Trophoblast cell (in vitro differentiated cells and primary cell): ENCODE measurements around the gene LRRC63.

ENCODE experiments used
- DNase-seq, 2 donors: peaks; one replicate each; pipeline ENCODE4 v3.0.0-alpha.2; 2016
- H2AFZ ChIP-seq: 2 replicates; pipeline ENCODE4 v1.6.1; 2013; ENCODE audit warnings: low read length, moderate library complexity, mild to moderate bottlenecking; ENCODE audit not compliant: insufficient read depth, poor library complexity
- H2AK5ac ChIP-seq: 2 replicates; pipeline ENCODE4 v1.6.1; 2013; ENCODE audit warnings: mild to moderate bottlenecking, low read length
- H2BK120ac ChIP-seq: 2 replicates; pipeline ENCODE4 v1.6.1; 2013; ENCODE audit warnings: low read length, mild to moderate bottlenecking, moderate library complexity; ENCODE audit not compliant: insufficient read depth, poor library complexity
- H2BK12ac ChIP-seq: 2 replicates; pipeline ENCODE4 v1.6.1; 2013; ENCODE audit warnings: mild to moderate bottlenecking, low read length, moderate library complexity
- H2BK5ac ChIP-seq: 2 replicates; pipeline ENCODE4 v1.6.1; 2013; ENCODE audit warnings: low read length, low read depth, moderate library complexity, mild to moderate bottlenecking; ENCODE audit not compliant: poor library complexity
- H3K14ac ChIP-seq: 2 replicates; pipeline ENCODE4 v1.6.1; 2013; ENCODE audit warnings: mild to moderate bottlenecking, low read length
- H3K18ac ChIP-seq: 2 replicates; pipeline ENCODE4 v1.6.1; 2013; ENCODE audit warnings: mild to moderate bottlenecking, low read length
- H3K23ac ChIP-seq: 2 replicates; pipeline ENCODE4 v1.6.1; 2013; ENCODE audit warnings: low read length
- H3K27ac ChIP-seq: 2 replicates; pipeline ENCODE4 v1.5.1; 2013; ENCODE audit warnings: low read depth, mild to moderate bottlenecking, inconsistent platforms, low read length, moderate library complexity
- H3K27me3 ChIP-seq: 2 replicates; pipeline ENCODE4 v1.6.1; 2013; ENCODE audit warnings: inconsistent platforms, mild to moderate bottlenecking, low read length, moderate library complexity; ENCODE audit not compliant: insufficient read depth
- H3K36me3 ChIP-seq, 2 experiments: 1 replicate in 1 of 2; 2 replicates in 1 of 2; pipeline ENCODE4 v1.6.1; 2013; ENCODE audit warnings: low read length in 2 of 2, mild to moderate bottlenecking in 2 of 2, moderate library complexity in 1 of 2; ENCODE audit not compliant: insufficient read depth in 2 of 2, control insufficient read depth in 1 of 2
- H3K4ac ChIP-seq: 2 replicates; pipeline ENCODE4 v1.6.1; 2013; ENCODE audit warnings: low read depth, mild to moderate bottlenecking, low read length, moderate library complexity
- H3K4me1 ChIP-seq, 2 experiments: 1 replicate in 1 of 2; 2 replicates in 1 of 2; pipeline ENCODE4 v1.6.1; 2013; ENCODE audit warnings: low read length in 2 of 2, mild to moderate bottlenecking in 2 of 2, moderate library complexity in 1 of 2; ENCODE audit not compliant: insufficient read depth in 2 of 2, control insufficient read depth in 1 of 2
- H3K4me2 ChIP-seq: 2 replicates; pipeline ENCODE4 v1.6.1; 2013; ENCODE audit warnings: inconsistent platforms, mild to moderate bottlenecking, low read length, moderate library complexity
- H3K4me3 ChIP-seq: 2 replicates; pipeline ENCODE4 v1.5.1; 2013; ENCODE audit warnings: mild to moderate bottlenecking, low read depth, low read length, inconsistent platforms
- H3K79me1 ChIP-seq: one replicate; pipeline ENCODE4 v1.6.1; 2013; ENCODE audit warnings: low read length
- H3K79me2 ChIP-seq: 2 replicates; pipeline ENCODE4 v1.6.1; 2013; ENCODE audit warnings: low read length, mild to moderate bottlenecking; ENCODE audit not compliant: control insufficient read depth, insufficient read depth, poor library complexity
- H3K9ac ChIP-seq: 2 replicates; pipeline ENCODE4 v1.6.1; 2013; ENCODE audit warnings: mild to moderate bottlenecking, low read length
- H3K9me3 ChIP-seq: 2 replicates; pipeline ENCODE4 v1.6.1; 2013; ENCODE audit warnings: low read depth, mild to moderate bottlenecking, control low read depth, inconsistent platforms, low read length; ENCODE audit not compliant: insufficient read depth
- H4K12ac ChIP-seq: 2 replicates; pipeline ENCODE4 v1.6.1; 2013; ENCODE audit warnings: low read depth, mild to moderate bottlenecking, low read length, moderate library complexity
- H4K8ac ChIP-seq: 2 replicates; pipeline ENCODE4 v1.6.1; 2013; ENCODE audit warnings: low read depth, mild to moderate bottlenecking, low read length, moderate library complexity
- H4K91ac ChIP-seq: one replicate; pipeline ENCODE4 v1.6.1; 2013; ENCODE audit warnings: low read depth, mild to moderate bottlenecking, low read length, moderate library complexity
- WGBS: extraction: QIAGEN DNeasy Blood & Tissue Kit; methylation state at CpG from one replicate; pipeline ENCODE4 v1.1.7; 2013; ENCODE audit warnings: missing lambda C conversion rate; ENCODE audit not compliant: insufficient read length, insufficient coverage; ENCODE audit errors: extremely low coverage; 5-methylcytosine and 5-hydroxymethylcytosine counted together

Gene LRRC63

DNA sequence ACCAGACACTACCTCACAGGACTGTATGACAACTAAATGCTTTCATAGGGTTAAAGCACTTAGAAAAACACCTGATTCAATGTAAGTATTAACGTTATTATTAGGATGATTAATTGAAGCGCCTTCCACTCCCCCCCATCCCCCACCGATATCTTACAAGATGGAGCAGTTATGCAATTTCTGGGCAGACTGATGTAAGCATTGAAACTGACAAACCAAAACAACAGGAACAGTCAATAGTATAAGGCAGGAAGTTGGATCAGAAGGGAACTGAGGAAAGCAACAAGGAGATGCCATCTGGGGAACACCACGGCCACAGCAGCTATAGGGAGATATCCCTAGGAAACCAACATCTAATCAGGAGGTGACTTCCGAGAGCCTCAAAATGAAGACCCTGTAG, 33.6 kb upstream of the LRRC63 start:
- H3K4me1 ChIP-seq, result peaks cover 3 to 10% of the 10 kb centered on the region in 2 experiments
- H3K4ac ChIP-seq, result peak overlapping the region; percentile 81
- H3K14ac ChIP-seq, result no peak overlapping the region
- DNase-seq, result no peak
- no peak overlapping the region for H2BK5ac ChIP-seq
- H3K23ac ChIP-seq, result no peak overlapping the region
- H3K79me2 ChIP-seq, result peaks cover 9% of the 10 kb centered on the region
- H3K79me1 ChIP-seq, result peaks cover 7% of the 10 kb centered on the region
- no peak overlapping the region for H4K8ac ChIP-seq
- no peak overlapping the region for H3K9ac ChIP-seq
- no peak overlapping the region for H4K91ac ChIP-seq
- H3K18ac ChIP-seq, result no peak overlapping the region
- no peak overlapping the region for H2AFZ ChIP-seq
- WGBS, result no CpG with 5 or more reads among the region's 5 CpGs
- H3K27ac ChIP-seq, result no peak overlapping the region
- no peak overlapping the region for H2BK120ac ChIP-seq
- no peak overlapping the region for H3K4me3 ChIP-seq
- H2AK5ac ChIP-seq, result no peak overlapping the region
- no peaks in the 10 kb centered on the region for H3K27me3 ChIP-seq
- no peak overlapping the region for H4K12ac ChIP-seq
- no peaks in the 10 kb centered on the region for H3K9me3 ChIP-seq
- peaks cover 3 to 5% of the 10 kb centered on the region in 2 experiments for H3K36me3 ChIP-seq
- H2BK12ac ChIP-seq, result no peak overlapping the region
- H3K4me2 ChIP-seq, result no peak overlapping the region

DNA sequence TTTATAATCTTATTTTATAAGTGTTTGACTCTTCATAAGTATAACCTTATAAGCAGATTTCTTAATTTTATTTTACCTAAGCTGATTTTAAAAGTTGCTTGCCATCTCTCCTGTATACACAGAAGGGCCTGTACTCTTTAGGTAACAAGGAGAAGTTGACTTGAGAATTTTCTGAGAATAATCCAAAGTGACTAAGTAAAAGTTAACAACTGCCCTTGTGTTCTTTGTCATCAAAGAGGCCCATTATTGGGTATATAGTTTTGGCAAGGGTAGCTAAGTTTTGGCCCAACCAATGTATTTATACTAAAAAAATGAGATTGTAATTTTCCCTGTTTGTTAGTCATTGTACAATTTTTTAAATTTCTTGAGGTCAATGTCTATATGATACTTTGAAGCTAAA, 32.9 kb upstream of the LRRC63 start:
- H2BK120ac ChIP-seq, result no peak overlapping the region
- H3K27ac ChIP-seq, result no peak overlapping the region
- peaks cover 0 to 5% of the 10 kb centered on the region in 2 experiments for H3K36me3 ChIP-seq
- H4K8ac ChIP-seq, result no peak overlapping the region
- peaks cover 7% of the 10 kb centered on the region for H3K79me1 ChIP-seq
- no peak overlapping the region for H3K23ac ChIP-seq
- H3K4me2 ChIP-seq, result no peak overlapping the region
- H2BK12ac ChIP-seq, result no peak overlapping the region
- peaks cover 9% of the 10 kb centered on the region for H3K79me2 ChIP-seq
- no peak overlapping the region for H4K12ac ChIP-seq
- no peak for DNase-seq
- no peak overlapping the region for H3K4ac ChIP-seq
- peaks cover 3 to 13% of the 10 kb centered on the region in 2 experiments for H3K4me1 ChIP-seq
- H3K14ac ChIP-seq, result no peak overlapping the region
- H2AFZ ChIP-seq, result no peak overlapping the region
- no peaks in the 10 kb centered on the region for H3K27me3 ChIP-seq
- no peak overlapping the region for H3K4me3 ChIP-seq
- H3K9me3 ChIP-seq, result no peaks in the 10 kb centered on the region
- no peak overlapping the region for H3K9ac ChIP-seq
- no peak overlapping the region for H2BK5ac ChIP-seq
- no peak overlapping the region for H3K18ac ChIP-seq
- H2AK5ac ChIP-seq, result no peak overlapping the region
- no peak overlapping the region for H4K91ac ChIP-seq

DNA sequence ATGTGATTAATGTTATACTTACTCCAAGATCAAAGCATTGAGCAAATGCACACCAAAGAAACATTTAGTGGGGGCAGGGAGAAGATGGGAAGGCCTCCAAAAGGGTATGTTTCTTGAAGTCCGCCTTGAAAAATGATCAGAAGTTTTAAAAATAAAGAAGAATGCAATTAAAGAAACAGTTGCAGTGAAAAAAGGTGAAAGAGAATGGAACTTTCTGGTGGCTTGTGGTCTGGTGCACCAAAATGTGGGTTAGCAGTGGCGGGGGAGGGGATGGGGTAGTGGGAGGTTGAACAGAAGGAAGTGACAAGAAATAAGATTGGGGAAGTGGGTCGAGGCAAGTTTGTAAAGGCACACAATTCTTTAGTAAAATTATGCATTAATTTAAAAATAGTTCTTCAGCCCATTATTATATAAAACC, 32.2 kb upstream of the LRRC63 start:
- H2AFZ ChIP-seq, result no peak overlapping the region
- WGBS, result no CpG with 5 or more reads among the region's 3 CpGs

DNA sequence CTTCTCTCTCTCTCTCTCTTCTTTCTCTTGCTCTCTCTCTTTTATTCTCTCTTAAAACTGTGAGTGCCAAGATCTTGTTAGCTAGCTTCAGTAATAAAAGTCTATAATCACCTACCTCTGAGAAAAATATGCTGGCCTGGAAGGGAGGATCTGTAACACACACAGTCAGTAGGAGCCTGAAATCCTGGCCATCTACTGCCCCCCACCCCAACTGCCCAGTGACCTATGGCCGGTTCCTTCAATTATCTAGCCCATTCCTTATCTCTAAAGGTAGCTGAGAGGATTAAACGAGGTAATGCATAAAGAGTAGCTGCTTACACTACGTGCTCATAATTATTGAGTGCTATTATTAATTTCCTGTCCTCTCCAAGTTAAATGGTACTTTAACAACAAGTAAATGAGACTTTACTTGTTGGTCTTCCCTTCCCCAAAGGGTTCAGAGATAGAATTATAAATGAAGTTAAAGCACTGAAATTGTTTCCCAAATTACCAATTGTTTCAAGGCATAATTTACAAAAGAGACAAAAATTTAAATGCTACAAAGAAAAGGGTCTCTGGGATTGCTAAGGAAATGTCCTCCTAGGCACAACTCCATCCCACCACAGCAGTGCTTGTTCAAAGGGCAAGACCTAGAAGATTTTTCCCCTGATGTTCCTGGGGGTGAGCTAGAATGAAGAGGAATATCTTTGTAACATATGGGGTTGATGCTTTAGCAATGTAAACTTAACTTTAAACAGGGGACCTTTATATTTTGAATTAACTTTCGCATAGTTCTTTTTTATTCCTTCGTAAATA, 31.6 kb upstream of the LRRC63 start:
- Histone ChIP-seq H3K4me3 (no peak overlapping the region), H3K79me2 (peaks cover 7% of the 10 kb centered on the region), H3K23ac (no peak overlapping the region), H3K9ac (no peak overlapping the region), H3K4me2 (peak overlapping the region; percentile 59), H2AFZ (no peak overlapping the region), H3K36me3 (peaks cover 0 to 2% of the 10 kb centered on the region in 2 experiments), H3K79me1 (peaks cover 7% of the 10 kb centered on the region), H4K91ac (no peak overlapping the region), H2BK120ac (no peak overlapping the region), H3K4me1 (peaks cover 3 to 15% of the 10 kb centered on the region in 2 experiments), H3K18ac (no peak overlapping the region), H2AK5ac (no peak overlapping the region), H3K27ac (peak overlapping the region; percentile 61), H3K14ac (no peak overlapping the region), H2BK5ac (peak overlapping the region; percentile 38), H3K9me3 (no peaks in the 10 kb centered on the region), H3K27me3 (no peaks in the 10 kb centered on the region), H2BK12ac (peak overlapping the region; percentile 66), H3K4ac (peak overlapping the region; percentile 96), H4K12ac (no peak overlapping the region), H4K8ac (no peak overlapping the region)
- no CpG with 5 or more reads among the region's 5 CpGs for WGBS
- no peak for DNase-seq

More for the DNA sequence above, 32.2 kb upstream of the LRRC63 start:
- Histone ChIP-seq H3K79me1 (peaks cover 7% of the 10 kb centered on the region), H2BK12ac (no peak overlapping the region), H4K12ac (no peak overlapping the region), H4K91ac (no peak overlapping the region), H3K4ac (peak overlapping the region; percentile 52), H3K4me3 (no peak overlapping the region), H4K8ac (no peak overlapping the region), H3K4me1 (peaks cover 3 to 14% of the 10 kb centered on the region in 2 experiments), H2AK5ac (no peak overlapping the region), H3K27me3 (no peaks in the 10 kb centered on the region), H3K23ac (no peak overlapping the region), H3K9ac (no peak overlapping the region), H3K18ac (no peak overlapping the region), H2BK120ac (no peak overlapping the region), H3K27ac (no peak overlapping the region), H2BK5ac (no peak overlapping the region), H3K9me3 (no peaks in the 10 kb centered on the region), H3K36me3 (peaks cover 0 to 3% of the 10 kb centered on the region in 2 experiments), H3K4me2 (peak overlapping the region; percentile 57), H3K14ac (no peak overlapping the region), H3K79me2 (peaks cover 8% of the 10 kb centered on the region)
- no peak for DNase-seq
